Stimulated activated memory B cell treated with anti-CD40 and anti-IgM and Interleukin-4, amounts not matched to agents 10 μg/mL and 1 μg/mL and 100 μg/mL, for 72 hours (primary cell): ENCODE results near the gene PSKH1.

Experiments
- ATAC-seq: fragments of 150-1000 bp; cut with Tn5 transposase; 2 replicates; pipeline ENCODE4 v1.10.0; 2021
- H3K27ac Mint-ChIP-seq: one replicate; pipeline ENCODE4 v1.8.0; 2022; ENCODE audit warnings: mild to moderate bottlenecking, mixed read lengths
- H3K27me3 Mint-ChIP-seq: one replicate; pipeline ENCODE4 v1.8.0; 2022; ENCODE audit warnings: mixed read lengths
- H3K36me3 Mint-ChIP-seq: one replicate; pipeline ENCODE4 v1.8.0; 2022; ENCODE audit warnings: mixed read lengths
- H3K4me1 Mint-ChIP-seq: one replicate; pipeline ENCODE4 v1.8.0; 2022; ENCODE audit warnings: mixed read lengths
- H3K4me3 Mint-ChIP-seq: one replicate; pipeline ENCODE4 v1.8.0; 2022; ENCODE audit warnings: mild to moderate bottlenecking, moderate library complexity, mixed read lengths
- H3K9me3 Mint-ChIP-seq: one replicate; pipeline ENCODE4 v1.8.0; 2022; ENCODE audit warnings: mixed read lengths

The PSKH1 gene

DNA sequence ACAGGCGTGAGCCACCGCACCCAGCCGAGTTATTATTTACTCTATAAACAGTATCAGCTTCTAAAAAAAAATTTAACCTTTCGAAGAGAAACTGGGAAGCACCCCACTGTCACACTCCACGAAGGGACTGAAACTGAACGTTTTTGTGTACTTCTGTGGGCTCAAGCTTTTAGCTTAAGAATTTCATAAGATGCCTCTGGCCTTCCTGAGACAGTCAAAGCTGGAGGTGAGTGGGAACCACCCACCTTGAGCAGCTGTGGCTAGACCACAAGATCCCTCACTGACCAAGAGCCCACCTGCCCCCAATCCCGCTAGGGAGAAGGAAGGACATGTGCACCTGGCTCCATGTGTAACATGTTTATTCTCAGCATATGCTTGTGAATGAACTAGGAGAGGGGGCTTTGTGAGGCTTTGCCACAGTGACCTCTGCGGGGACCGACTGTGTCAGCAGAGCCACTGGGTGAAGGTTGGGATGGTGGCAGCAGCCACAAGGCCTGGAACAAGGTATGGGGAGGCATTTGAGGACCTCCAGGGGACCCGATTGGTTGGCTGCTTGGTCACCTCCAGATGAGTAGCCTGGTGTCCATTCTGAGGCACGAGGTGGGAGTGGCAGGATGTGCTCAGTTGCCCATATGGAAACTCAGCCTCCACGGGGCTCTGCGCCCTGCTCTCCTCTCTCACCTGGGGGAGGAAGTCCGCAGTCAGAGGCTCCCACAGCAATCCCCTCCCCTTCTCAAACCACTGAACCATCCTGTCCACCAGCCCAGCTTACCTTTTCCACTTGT is 82.5 kb downstream of the PSKH1 start:
- no peak overlapping the region for H3K4me3 Mint-ChIP-seq
- ATAC-seq: peak; percentile 75
- H3K36me3 Mint-ChIP-seq: no peaks in the 10 kb centered on the region
- H3K9me3 Mint-ChIP-seq: no peaks in the 10 kb centered on the region
- peak overlapping the region; percentile 83 for H3K27ac Mint-ChIP-seq
- H3K4me1 Mint-ChIP-seq: peaks cover 23% of the 10 kb centered on the region
- H3K27me3 Mint-ChIP-seq: no peaks in the 10 kb centered on the region

- no peaks in the 10 kb centered on the region for H3K27me3 Mint-ChIP-seq
Measured at GRCh38 chr16:67976205-67976604, 83.2 kb downstream of the PSKH1 start.

GRCh38 chr16:67977005-67977404 is 84.0 kb downstream of the PSKH1 start:
- Mint-ChIP-seq H3K36me3 (no peaks in the 10 kb centered on the region), H3K4me3 (no peak overlapping the region), H3K27ac (peak overlapping the region; percentile 83), H3K27me3 (no peaks in the 10 kb centered on the region), H3K4me1 (peaks cover 23% of the 10 kb centered on the region), H3K9me3 (no peaks in the 10 kb centered on the region)
- no peak for ATAC-seq

More at GRCh38 chr16:67976205-67976604, 83.2 kb downstream of the PSKH1 start:
- Mint-ChIP-seq H3K9me3 (no peaks in the 10 kb centered on the region), H3K27ac (peak overlapping the region; percentile 83), H3K36me3 (no peaks in the 10 kb centered on the region), H3K4me3 (no peak overlapping the region), H3K4me1 (peaks cover 23% of the 10 kb centered on the region)
- ATAC-seq: no peak

DNA sequence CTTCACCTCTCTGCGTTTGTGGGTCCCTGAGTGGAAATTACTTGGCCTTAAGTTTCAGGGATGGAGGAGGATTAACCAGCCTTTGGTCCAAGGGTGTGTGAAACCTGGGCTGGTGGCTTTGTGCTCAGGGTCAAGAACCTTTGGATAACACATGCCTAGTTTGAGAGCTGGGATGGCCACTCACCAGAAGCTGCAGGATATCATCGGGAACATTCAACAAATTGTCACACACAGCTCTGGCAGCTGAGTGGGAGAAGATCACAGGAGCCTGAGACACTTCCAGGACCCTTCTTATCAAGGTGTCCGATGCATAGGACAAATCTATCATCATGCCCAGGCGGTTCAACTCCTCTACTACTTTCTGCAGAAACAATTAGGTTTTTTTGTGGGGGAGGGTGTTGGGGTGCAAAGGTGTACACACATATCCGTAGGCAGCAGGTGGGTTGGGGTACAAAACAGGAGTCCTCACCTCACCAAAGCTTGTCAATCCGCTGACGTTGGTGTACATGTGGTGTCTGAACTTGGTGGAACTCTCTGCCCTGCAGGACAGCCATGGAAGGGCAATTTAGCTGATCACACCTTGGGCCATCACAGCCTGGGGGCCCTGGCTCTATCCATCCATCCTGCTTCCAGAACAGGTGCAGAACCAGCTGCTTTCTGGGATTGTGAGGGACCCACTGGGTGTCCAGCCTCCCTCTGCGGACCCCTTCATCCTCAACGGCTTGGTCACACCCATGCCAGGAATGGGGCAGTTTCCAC is 84.6 kb downstream of the PSKH1 start:
- no peaks in the 10 kb centered on the region for H3K36me3 Mint-ChIP-seq
- H3K9me3 Mint-ChIP-seq: no peaks in the 10 kb centered on the region
- ATAC-seq: no peak
- H3K4me3 Mint-ChIP-seq: no peak overlapping the region
- no peaks in the 10 kb centered on the region for H3K27me3 Mint-ChIP-seq
- H3K27ac Mint-ChIP-seq: no peak overlapping the region
- H3K4me1 Mint-ChIP-seq: peaks cover 27% of the 10 kb centered on the region
